Measurements from ENCODE around the gene AKAP13. TPM values are rescaled to one million over a fixed set of nuclear protein-coding genes. Genes with fewer than 3 reads are reported as not detected.

The AKAP13 gene
- total and polyA plus RNA-seq, 9 donors: 45.3 to 190 (median 98.6) TPM

DNA sequence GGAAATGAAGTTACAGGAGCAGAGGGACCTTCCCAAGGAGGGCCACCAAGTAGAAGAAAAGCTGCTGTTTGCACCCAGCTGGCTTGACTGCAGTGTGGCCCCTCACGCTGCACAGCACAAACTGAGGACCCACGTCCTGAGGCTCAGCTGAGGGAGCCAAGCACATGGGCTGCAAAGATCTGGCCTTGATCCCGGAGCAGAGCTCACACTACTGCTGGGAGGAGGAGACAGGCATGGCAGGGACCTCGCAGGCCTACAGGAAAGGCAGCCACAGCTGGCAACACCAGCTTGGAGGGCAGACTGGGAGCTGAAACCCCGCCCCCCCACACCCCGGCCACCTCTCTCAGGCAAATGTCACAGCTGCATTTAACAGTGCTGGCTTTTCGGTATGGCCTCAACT lies 374.6 kb downstream of the AKAP13 start:
- 38 to 52% (median 51%) methylated on average over 7 of the region's 7 CpGs for WGBS, 3 donors
- Histone ChIP-seq H3K4me3 (no peak overlapping the region), H3K9me3 (no peaks in the 10 kb centered on the region), H3K36me3 (no peaks in the 10 kb centered on the region), H3K27ac (no peak overlapping the region), H3K27me3 (no peaks in the 10 kb centered on the region), H3K4me1 (ENCODE audit: insufficient read depth) (peaks cover 8% of the 10 kb centered on the region)
- TF ChIP-seq, protein P1, sequence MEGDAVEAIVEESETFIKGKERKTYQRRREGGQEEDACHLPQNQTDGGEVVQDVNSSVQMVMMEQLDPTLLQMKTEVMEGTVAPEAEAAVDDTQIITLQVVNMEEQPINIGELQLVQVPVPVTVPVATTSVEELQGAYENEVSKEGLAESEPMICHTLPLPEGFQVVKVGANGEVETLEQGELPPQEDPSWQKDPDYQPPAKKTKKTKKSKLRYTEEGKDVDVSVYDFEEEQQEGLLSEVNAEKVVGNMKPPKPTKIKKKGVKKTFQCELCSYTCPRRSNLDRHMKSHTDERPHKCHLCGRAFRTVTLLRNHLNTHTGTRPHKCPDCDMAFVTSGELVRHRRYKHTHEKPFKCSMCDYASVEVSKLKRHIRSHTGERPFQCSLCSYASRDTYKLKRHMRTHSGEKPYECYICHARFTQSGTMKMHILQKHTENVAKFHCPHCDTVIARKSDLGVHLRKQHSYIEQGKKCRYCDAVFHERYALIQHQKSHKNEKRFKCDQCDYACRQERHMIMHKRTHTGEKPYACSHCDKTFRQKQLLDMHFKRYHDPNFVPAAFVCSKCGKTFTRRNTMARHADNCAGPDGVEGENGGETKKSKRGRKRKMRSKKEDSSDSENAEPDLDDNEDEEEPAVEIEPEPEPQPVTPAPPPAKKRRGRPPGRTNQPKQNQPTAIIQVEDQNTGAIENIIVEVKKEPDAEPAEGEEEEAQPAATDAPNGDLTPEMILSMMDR (IDR thresholded peaks at IDR 0.05): no peak
- TF ChIP-seq POLR2A (IDR thresholded peaks at IDR 0.05) (no peak), EP300 (IDR thresholded peaks at IDR 0.05) (no peak)
- peak in 3 of 5 donors; percentile 19 to 62 (median 24) for DNase-seq
- intact Hi-C loops (cut with DNase I): loop anchor here in 2 of 4 donors (5.0 kb wide), 2 partner anchors 32 to 37 kb away; partner anchors contain the start of gene KLHL25 (in 1 of the 2)

DNA sequence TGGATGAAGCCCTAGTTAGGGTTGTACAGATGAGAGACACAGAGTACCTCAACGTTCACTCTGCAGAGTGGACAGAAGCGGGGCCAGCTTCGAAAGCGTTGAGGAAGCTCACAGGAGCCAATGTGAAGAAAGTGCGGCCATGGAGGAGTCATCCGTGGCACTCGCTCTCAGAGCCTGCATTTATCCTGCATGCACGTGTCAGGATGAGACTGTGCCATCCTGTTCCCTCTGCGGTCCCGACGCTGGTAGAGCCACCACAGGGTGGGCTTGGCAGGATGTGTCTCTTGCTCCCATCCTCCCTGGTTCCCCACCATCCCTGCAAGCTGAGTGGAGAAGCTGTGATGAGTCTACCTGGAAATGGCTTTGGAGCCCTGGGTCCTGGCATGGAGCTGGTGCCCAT lies 375.1 kb downstream of the AKAP13 start:
- Histone ChIP-seq H3K36me3 (no peaks in the 10 kb centered on the region), H3K4me1 (ENCODE audit: insufficient read depth) (peaks cover 7% of the 10 kb centered on the region), H3K27me3 (no peaks in the 10 kb centered on the region), H3K9me3 (no peaks in the 10 kb centered on the region), H3K4me3 (no peak overlapping the region), H3K27ac (no peak overlapping the region)
- peak in 3 of 5 donors; percentile 8 to 26 (median 10) for DNase-seq
- TF ChIP-seq, protein P1 (IDR thresholded peaks at IDR 0.05): no peak
- no peak for TF ChIP-seq POLR2A (IDR thresholded peaks at IDR 0.05)
- no peak for TF ChIP-seq EP300 (IDR thresholded peaks at IDR 0.05)
- intact Hi-C loops (cut with DNase I): no loop called here
- WGBS, 3 donors: 89 to 96% (median 93%) methylated on average over 11 of the region's 11 CpGs

DNA sequence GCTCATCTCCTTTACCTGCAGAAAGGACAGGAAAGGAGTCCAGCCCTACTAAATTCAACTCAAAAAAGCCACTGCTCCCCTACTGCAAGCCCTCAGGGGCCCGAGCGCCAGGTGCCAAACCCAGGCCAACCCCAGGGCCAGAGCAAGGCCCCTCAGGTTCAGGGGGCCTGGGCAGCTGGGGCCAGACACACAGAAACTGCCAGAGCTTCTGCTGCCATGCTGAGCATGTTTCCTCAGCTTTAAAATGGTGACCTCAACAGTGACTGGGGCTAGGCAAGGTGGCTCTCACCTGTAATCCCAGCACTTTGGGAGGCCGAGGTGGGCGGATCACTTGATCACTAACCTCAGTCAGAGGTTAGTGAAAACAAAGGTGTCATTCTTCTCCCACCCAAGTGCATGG lies 375.5 kb downstream of the AKAP13 start:
- H3K4me1 ChIP-seq (ENCODE audit: insufficient read depth): peaks cover 3% of the 10 kb centered on the region
- TF ChIP-seq, protein P1 (IDR thresholded peaks at IDR 0.05): no peak
- TF ChIP-seq EP300 (IDR thresholded peaks at IDR 0.05): no peak
- no peak overlapping the region for H3K4me3 ChIP-seq
- WGBS, 3 donors: 94 to 98% (median 95%) methylated on average over 4 of the region's 4 CpGs
- H3K9me3 ChIP-seq: no peaks in the 10 kb centered on the region
- peak in 2 of 5 donors; percentile 6 to 16 for DNase-seq
- H3K27ac ChIP-seq: no peak overlapping the region
- no peaks in the 10 kb centered on the region for H3K27me3 ChIP-seq
- H3K36me3 ChIP-seq: no peaks in the 10 kb centered on the region
- intact Hi-C loops (cut with DNase I): no loop called here

DNA sequence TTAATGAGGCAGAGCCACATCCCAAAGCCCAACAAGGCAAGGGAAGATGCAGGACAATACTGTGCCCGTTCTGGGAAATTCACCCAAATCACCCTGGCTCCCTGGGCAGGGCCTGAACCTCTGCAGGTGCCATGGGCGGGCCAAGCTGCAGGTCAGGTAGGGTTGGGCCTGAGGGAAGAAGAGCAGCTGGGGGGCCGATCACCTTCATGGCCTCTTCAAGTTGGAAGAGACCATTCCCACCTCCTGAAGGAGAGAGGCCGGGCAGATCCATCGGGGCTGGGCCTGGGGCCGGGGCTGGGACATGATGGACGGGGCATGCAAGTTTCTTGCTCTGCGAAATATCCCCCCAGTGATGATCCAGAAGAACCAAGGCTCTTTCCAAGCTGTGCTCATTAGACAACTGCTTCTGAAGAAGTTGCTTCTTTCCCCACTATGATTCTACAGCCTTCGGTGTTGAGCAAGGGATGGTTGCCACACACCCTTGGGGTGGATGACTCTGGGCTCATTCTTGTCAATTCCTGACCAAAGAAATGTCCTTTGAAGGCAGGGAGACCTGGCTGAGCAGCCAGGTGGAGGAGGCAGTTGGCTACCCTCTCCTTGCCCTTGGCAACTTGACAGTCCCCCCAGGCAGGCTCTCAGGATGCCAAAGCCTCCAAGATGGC lies 376.1 kb downstream of the AKAP13 start:
- Histone ChIP-seq H3K4me3 (no peak overlapping the region), H3K36me3 (no peaks in the 10 kb centered on the region), H3K9me3 (no peaks in the 10 kb centered on the region), H3K27me3 (no peaks in the 10 kb centered on the region), H3K27ac (no peak overlapping the region), H3K4me1 (ENCODE audit: insufficient read depth) (peaks cover 3% of the 10 kb centered on the region)
- DNase-seq: peak in 3 of 5 donors; percentile 14 to 19 (median 17)
- intact Hi-C loops (cut with DNase I): no loop called here
- TF ChIP-seq, protein P1 (IDR thresholded peaks at IDR 0.05): no peak
- no peak for TF ChIP-seq EP300 (IDR thresholded peaks at IDR 0.05)
- TF ChIP-seq POLR2A (IDR thresholded peaks at IDR 0.05): no peak
- WGBS, 3 donors: 91 to 97% (median 96%) methylated on average over 9 of the region's 9 CpGs

Measured in ovary (tissue), 9 donors.